Lower leg skin (tissue), 3 donors: ENCODE measurements around the gene SLC6A14.

Experiments used
- POLR2A ChIP-seq, 2 donors: fragments of 450-650 bp; IDR thresholded peaks; one replicate each; pipeline ENCODE4 v1.6.1; 2016 to 2017; ENCODE audit warnings: antibody characterized with exemption in 2 of 2, mild to moderate bottlenecking in 1 of 2, moderate library complexity in 1 of 2
- TF ChIP-seq, protein P1 (sequence below), 3 donors: fragments of 450-650 bp; IDR thresholded peaks; one replicate each; pipeline ENCODE4 v1.5.1; 2016; ENCODE audit warnings: antibody characterized with exemption in 3 of 3, mild to moderate bottlenecking in 3 of 3, moderate library complexity in 2 of 3

DNA sequence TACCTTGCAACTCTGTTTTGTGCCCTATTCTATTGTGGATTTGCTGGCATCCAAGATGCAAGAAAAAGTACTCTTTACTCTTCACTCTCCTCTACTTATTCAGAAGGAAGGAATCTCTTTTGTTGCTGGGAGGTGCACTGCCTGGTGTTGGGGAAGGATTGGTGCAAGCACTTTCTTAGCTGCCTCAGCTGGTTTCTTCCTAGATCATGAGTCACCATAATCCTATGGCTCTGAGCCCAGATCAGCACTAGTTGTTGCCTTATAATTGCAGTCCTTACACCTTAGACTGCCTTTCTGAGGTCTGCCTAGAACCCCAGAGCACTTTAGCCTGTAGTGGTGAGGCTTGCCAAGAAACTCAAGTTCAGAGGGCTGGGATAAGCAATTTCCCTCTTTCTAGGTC lies 63.4 kb downstream of the SLC6A14 start:
- TF ChIP-seq, protein P1, sequence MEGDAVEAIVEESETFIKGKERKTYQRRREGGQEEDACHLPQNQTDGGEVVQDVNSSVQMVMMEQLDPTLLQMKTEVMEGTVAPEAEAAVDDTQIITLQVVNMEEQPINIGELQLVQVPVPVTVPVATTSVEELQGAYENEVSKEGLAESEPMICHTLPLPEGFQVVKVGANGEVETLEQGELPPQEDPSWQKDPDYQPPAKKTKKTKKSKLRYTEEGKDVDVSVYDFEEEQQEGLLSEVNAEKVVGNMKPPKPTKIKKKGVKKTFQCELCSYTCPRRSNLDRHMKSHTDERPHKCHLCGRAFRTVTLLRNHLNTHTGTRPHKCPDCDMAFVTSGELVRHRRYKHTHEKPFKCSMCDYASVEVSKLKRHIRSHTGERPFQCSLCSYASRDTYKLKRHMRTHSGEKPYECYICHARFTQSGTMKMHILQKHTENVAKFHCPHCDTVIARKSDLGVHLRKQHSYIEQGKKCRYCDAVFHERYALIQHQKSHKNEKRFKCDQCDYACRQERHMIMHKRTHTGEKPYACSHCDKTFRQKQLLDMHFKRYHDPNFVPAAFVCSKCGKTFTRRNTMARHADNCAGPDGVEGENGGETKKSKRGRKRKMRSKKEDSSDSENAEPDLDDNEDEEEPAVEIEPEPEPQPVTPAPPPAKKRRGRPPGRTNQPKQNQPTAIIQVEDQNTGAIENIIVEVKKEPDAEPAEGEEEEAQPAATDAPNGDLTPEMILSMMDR (IDR thresholded peaks at IDR 0.05): no peak
- no peak for TF ChIP-seq POLR2A (IDR thresholded peaks at IDR 0.05)
